Naive thymus-derived CD4-positive, alpha-beta T cell (primary cell): ENCODE measurements around the gene ABCB11. TPM values are rescaled to one million over a fixed set of nuclear protein-coding genes. Genes with fewer than 3 reads are reported as not detected.

Experiments
- ATAC-seq: fragments of 150-1000 bp; cut with Tn5 transposase; 2 replicates; pipeline ENCODE4 v1.10.0; 2021; ENCODE audit warnings: mild to moderate bottlenecking, moderate library complexity
- CTCF ChIA-PET: fragments of 350-600 bp; sonication (Branson Sonifier 250); formaldehyde crosslinking; loops from one replicate; lab custom pipeline; 2021; ENCODE audit warnings: antibody characterized with exemption; lab: Charles Lee
- POLR2A ChIA-PET: fragments of 350-600 bp; sonication (Branson Sonifier 250); formaldehyde crosslinking; loops from one replicate; lab custom pipeline; 2021; ENCODE audit warnings: antibody characterized with exemption, inconsistent platforms; lab: Charles Lee
- DNase-seq, 9 donors: peaks; one replicate each; pipeline versions ENCODE4 v3.0.0 to v3.0.0-alpha.2; 2020 to 2022; ENCODE audit warnings: mixed read lengths in 1 of 9
- H3K27ac ChIP-seq: one replicate; pipeline ENCODE4 v1.7.0; 2013; ENCODE audit warnings: mild to moderate bottlenecking, low read depth, low read length, moderate library complexity
- H3K27me3 ChIP-seq, 2 donors: one replicate each; pipeline ENCODE4 v1.7.0; 2013; ENCODE audit warnings: low read length in 2 of 2, mild to moderate bottlenecking in 2 of 2, moderate library complexity in 2 of 2; ENCODE audit not compliant: control insufficient read depth in 2 of 2, insufficient read depth in 2 of 2
- H3K36me3 ChIP-seq, 3 experiments: 1 replicate in 2 of 3; 2 replicates in 1 of 3; pipeline ENCODE4 v1.7.0; 2013; ENCODE audit warnings: low read length in 3 of 3, mild to moderate bottlenecking in 3 of 3, moderate library complexity in 1 of 3; ENCODE audit not compliant: insufficient read depth in 3 of 3, control insufficient read depth in 2 of 3
- H3K4me1 ChIP-seq, 2 donors: one replicate each; pipeline ENCODE4 v1.7.0; 2013; ENCODE audit warnings: low read length in 2 of 2, mild to moderate bottlenecking in 2 of 2, moderate library complexity in 1 of 2; ENCODE audit not compliant: control insufficient read depth in 2 of 2, insufficient read depth in 2 of 2
- H3K4me3 ChIP-seq: 2 replicates; pipeline ENCODE4 v1.7.0; 2013; ENCODE audit warnings: mild to moderate bottlenecking, low read length
- H3K9me3 ChIP-seq, 3 experiments: 1 replicate in 2 of 3; 2 replicates in 1 of 3; pipeline ENCODE4 v1.7.0; 2013; ENCODE audit warnings: low read length in 3 of 3; ENCODE audit not compliant: control insufficient read depth in 2 of 3
- H3K27ac Mint-ChIP-seq, 9 donors: one replicate each; pipeline ENCODE4 v1.8.0; 2020 to 2022; ENCODE audit warnings: mixed read lengths in 9 of 9, mild to moderate bottlenecking in 8 of 9, moderate library complexity in 5 of 9, inconsistent platforms in 2 of 9
- H3K27me3 Mint-ChIP-seq, 5 donors: one replicate each; pipeline ENCODE4 v1.8.0; 2021 to 2022; ENCODE audit warnings: mixed read lengths in 5 of 5, mild to moderate bottlenecking in 1 of 5
- H3K36me3 Mint-ChIP-seq, 5 donors: one replicate each; pipeline ENCODE4 v1.8.0; 2020 to 2022; ENCODE audit warnings: mixed read lengths in 5 of 5, mild to moderate bottlenecking in 3 of 5, inconsistent platforms in 1 of 5
- H3K4me1 Mint-ChIP-seq, 7 donors: one replicate each; pipeline ENCODE4 v1.8.0; 2020 to 2022; ENCODE audit warnings: mixed read lengths in 7 of 7, mild to moderate bottlenecking in 3 of 7, inconsistent platforms in 1 of 7
- H3K4me3 Mint-ChIP-seq, 10 donors: one replicate each; pipeline ENCODE4 v1.8.0; 2020 to 2022; ENCODE audit warnings: mild to moderate bottlenecking in 10 of 10, mixed read lengths in 10 of 10, moderate library complexity in 6 of 10, inconsistent platforms in 2 of 10
- H3K9me3 Mint-ChIP-seq, 11 donors: one replicate each; pipeline ENCODE4 v1.8.0; 2020 to 2022; ENCODE audit warnings: mixed read lengths in 11 of 11, mild to moderate bottlenecking in 4 of 11, inconsistent platforms in 1 of 11, moderate library complexity in 1 of 11
- intact Hi-C, 2 donors: fragments of 100-400 bp; cut with micrococcal nuclease; formaldehyde crosslinking; loops; one replicate each; pipeline ENCODE4 v1.15.1; 2023
- polyA plus RNA-seq, 2 donors: library from polyadenylated mRNA; unstranded; fragments of 300-500 nt; fragmentation: Illumina TruSeq; gene quantifications; one replicate each; pipeline ENCODE4 v1.2.3, GENCODE V29; 2021
- total RNA-seq, 6 experiments: library from RNA in 5 of 6; stranded (reverse) in 5 of 6; gene quantifications; 1 replicate in 5 of 6; 2 replicates in 1 of 6; pipeline ENCODE4 v1.2.3 and lab custom pipeline; 2021 to 2026

The ABCB11 gene
- total and polyA plus RNA-seq, 7 experiments from 2014 or later: not detected

DNA sequence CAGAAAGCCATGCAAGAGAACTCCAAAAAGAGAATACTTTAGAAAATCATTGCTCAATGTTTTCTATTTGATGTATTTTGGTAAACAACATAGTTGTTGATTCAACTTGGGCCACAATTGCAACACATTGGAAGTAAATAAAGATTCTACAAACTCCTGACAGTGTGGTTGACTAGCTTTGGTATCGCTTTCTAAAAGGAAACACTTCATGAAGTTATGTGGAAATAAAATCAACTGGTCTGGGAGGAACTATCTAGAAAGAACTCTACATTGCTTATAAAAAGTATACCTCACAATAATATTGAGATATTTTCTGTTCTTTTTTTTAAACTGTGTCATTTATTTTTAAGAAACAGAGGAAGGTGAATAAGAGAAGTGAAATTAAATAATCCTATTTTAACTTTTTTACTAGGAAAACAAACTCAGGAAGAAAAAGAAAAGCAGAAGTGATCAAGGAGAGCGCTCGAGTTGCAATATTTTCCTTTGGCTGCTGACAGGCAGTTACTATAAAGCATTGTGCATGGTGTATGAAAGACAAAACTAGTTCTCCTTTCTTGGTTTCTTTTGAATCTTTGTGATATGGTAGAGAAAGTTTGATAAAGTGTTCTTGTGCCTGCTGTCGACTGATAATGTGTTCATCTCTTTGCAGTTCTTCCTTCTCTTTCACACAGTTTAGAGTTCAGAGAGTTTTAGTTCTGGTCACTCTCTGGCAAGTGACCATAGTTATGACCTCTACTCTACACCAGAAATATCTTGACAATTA lies 41.2 kb upstream of the ABCB11 start:
- H3K27ac ChIP-seq: no peak overlapping the region
- CTCF ChIA-PET: interaction anchor here (0.6 kb wide), 1 partner anchor 92 kb away, joined by 3 read pairs; no protein-coding TSS in a partner anchor
- peak overlapping the region in 1 of 10 donors; percentile 37 for H3K4me3 Mint-ChIP-seq
- H3K4me3 ChIP-seq: no peak overlapping the region
- ATAC-seq (peak; percentile 66), DNase-seq (no peak)
- no peaks in the 10 kb centered on the region for H3K9me3 ChIP-seq
- no peaks in the 10 kb centered on the region for H3K36me3 ChIP-seq
- H3K27me3 Mint-ChIP-seq: peaks cover 0 to 7% (median 0%) of the 10 kb centered on the region in 5 donors
- peak overlapping the region in 1 of 9 donors; percentile 6 for H3K27ac Mint-ChIP-seq
- H3K9me3 Mint-ChIP-seq: peaks cover 0 to 5% (median 0%) of the 10 kb centered on the region in 11 donors
- H3K4me1 ChIP-seq: no peaks in the 10 kb centered on the region
- POLR2A ChIA-PET: no interaction called here
- no peaks in the 10 kb centered on the region for H3K27me3 ChIP-seq
- peaks cover 0 to 36% (median 8%) of the 10 kb centered on the region in 7 donors for H3K4me1 Mint-ChIP-seq
- H3K36me3 Mint-ChIP-seq: peaks cover 0 to 4% (median 0%) of the 10 kb centered on the region in 5 donors
- intact Hi-C loops: loop anchor here in 1 of 2 donors (2.0 kb wide), 1 partner anchor 34 kb away; no protein-coding TSS in a partner anchor

DNA sequence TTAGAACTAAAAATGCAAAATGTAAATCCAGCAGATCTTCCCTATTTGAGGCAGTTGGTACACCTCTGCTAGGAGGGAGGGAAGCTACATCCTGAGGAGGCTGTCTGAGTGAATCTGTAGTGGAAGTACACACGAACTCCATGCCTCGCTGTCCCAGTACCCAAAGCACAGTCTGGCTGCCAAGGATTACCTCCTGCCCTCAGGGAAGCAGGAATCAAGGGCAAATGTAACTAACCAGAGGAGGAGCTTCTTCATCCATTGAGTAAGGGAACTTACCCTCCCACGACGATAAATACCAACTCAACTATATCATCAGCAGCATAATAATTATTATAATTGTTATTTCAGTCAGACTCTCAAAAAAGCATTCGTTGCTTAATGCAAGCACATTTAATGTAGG lies 40.3 kb upstream of the ABCB11 start:
- no peak for DNase-seq
- no peak for ATAC-seq
- ChIA-PET POLR2A (no interaction called here), CTCF (no interaction called here)
- Mint-ChIP-seq H3K36me3 (peaks cover 0 to 4% (median 0%) of the 10 kb centered on the region in 5 donors), H3K4me3 (peak overlapping the region in 1 of 10 donors; percentile 46), H3K9me3 (peaks cover 0 to 5% (median 0%) of the 10 kb centered on the region in 11 donors), H3K27ac (no peak overlapping the region), H3K27me3 (peaks cover 0 to 7% (median 0%) of the 10 kb centered on the region in 5 donors), H3K4me1 (peaks cover 0 to 36% (median 8%) of the 10 kb centered on the region in 7 donors)
- H3K4me1 ChIP-seq: no peaks in the 10 kb centered on the region
- no peaks in the 10 kb centered on the region for H3K36me3 ChIP-seq
- no peaks in the 10 kb centered on the region for H3K9me3 ChIP-seq
- H3K27ac ChIP-seq: no peak overlapping the region
- H3K27me3 ChIP-seq: no peaks in the 10 kb centered on the region
- intact Hi-C loops: no loop called here
- no peak overlapping the region for H3K4me3 ChIP-seq

DNA sequence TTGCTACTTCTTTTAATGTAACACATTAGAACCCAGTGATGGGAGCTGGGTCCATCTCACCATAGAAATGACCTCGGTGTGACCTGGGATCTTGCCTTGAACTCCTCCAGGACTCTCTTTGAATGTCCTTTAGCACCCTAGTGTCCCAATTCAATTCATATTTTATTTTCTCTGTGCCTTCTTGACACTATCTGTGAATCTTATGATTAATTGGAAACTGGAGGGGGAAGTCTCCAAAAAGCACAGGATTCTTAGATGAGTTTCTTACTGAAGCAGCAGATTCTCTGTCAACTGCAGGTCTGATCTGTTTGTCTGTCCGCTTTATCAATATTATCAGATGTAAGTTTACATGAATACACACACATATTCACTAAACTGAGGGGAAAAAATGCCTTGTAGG lies 38.7 kb upstream of the ABCB11 start:
- Mint-ChIP-seq H3K4me1 (peaks cover 0 to 36% (median 8%) of the 10 kb centered on the region in 7 donors), H3K36me3 (peaks cover 0 to 4% (median 0%) of the 10 kb centered on the region in 5 donors), H3K4me3 (no peak overlapping the region), H3K27ac (peak overlapping the region in 1 of 9 donors; percentile 47), H3K9me3 (peaks cover 0 to 5% (median 0%) of the 10 kb centered on the region in 11 donors), H3K27me3 (peaks cover 0 to 7% (median 0%) of the 10 kb centered on the region in 5 donors)
- ChIA-PET POLR2A (interaction anchor here (0.8 kb wide), 1 partner anchor 76 kb away, joined by 4 read pairs; no protein-coding TSS in a partner anchor), CTCF (no interaction called here)
- DNase-seq: no peak
- H3K27ac ChIP-seq: no peak overlapping the region
- intact Hi-C loops: no loop called here
- H3K4me3 ChIP-seq: no peak overlapping the region
- no peaks in the 10 kb centered on the region for H3K27me3 ChIP-seq
- H3K36me3 ChIP-seq: no peaks in the 10 kb centered on the region
- no peaks in the 10 kb centered on the region for H3K4me1 ChIP-seq
- no peak for ATAC-seq
- H3K9me3 ChIP-seq: no peaks in the 10 kb centered on the region

DNA sequence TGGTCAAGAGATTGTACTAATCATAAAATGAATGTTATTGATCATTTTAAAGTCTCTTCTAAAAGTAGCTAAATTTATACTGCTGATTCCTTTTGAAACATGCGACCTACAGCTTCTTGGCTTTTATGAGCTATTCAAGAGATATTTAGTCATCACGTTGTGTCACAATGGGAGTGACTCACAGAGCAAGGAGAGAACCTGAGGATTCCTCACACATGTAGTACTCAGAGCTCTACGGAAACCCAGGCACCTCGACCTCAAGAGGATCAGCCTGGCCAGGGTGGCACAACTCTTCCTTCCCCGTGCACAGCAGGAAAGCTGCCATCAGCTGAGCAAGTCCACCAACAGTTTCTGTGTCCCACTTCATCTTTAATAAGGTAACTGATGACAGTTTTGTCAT lies 38.2 kb upstream of the ABCB11 start, which contains the start of gene DHRS9:
Gene DHRS9 (plus strand): TSS at position 223 of the 400 bp plus-strand sequence. CDS start 12,019 bp downstream, outside the sequence.
- H3K36me3 Mint-ChIP-seq: peaks cover 0 to 2% (median 0%) of the 10 kb centered on the region in 5 donors
- H3K4me1 Mint-ChIP-seq: peaks cover 0 to 36% (median 8%) of the 10 kb centered on the region in 7 donors
- Histone ChIP-seq H3K4me1 (no peaks in the 10 kb centered on the region), H3K9me3 (no peaks in the 10 kb centered on the region), H3K27me3 (no peaks in the 10 kb centered on the region), H3K4me3 (no peak within 1 kb of the TSS), H3K27ac (no peak within 1 kb of the TSS), H3K36me3 (no peaks in the 10 kb centered on the region)
- no peak within 1 kb of the TSS for H3K4me3 Mint-ChIP-seq
- CTCF ChIA-PET: no interaction called here
- POLR2A ChIA-PET: interaction anchor here (0.8 kb wide), 1 partner anchor 76 kb away, joined by 4 read pairs; no protein-coding TSS in a partner anchor
- peaks cover 0 to 5% (median 0%) of the 10 kb centered on the region in 11 donors for H3K9me3 Mint-ChIP-seq
- peak within 1 kb of the TSS in 1 of 9 donors; percentile 47 for H3K27ac Mint-ChIP-seq
- intact Hi-C loops: no loop called here
- DNase-seq: peak in 1 of 9 donors; percentile 31
- peak; percentile 80 for ATAC-seq
- H3K27me3 Mint-ChIP-seq: peaks cover 0 to 7% (median 0%) of the 10 kb centered on the region in 5 donors

DNA sequence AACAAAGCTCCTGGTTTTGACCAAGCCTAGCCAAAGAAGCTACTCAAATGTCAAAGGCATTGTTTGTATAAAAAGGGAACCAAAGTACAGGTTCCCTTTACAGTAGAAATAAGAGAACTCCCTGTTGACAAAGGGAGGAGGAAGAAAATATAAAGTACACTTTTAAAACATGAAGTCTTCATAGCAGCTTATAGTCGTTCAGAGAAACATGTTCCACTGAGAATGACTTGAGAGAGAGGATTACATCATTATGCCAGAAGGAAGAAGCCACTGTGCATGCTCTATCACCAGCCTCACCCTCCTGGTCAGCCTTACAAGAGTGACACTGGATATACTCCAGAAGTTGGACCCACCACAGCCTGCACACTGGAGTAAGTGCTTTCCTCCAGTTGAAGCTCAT lies 35.8 kb upstream of the ABCB11 start:
- ATAC-seq (peak; percentile 53), DNase-seq (no peak)
- H3K9me3 ChIP-seq: no peaks in the 10 kb centered on the region
- Mint-ChIP-seq H3K4me3 (no peak overlapping the region), H3K9me3 (no peaks in the 10 kb centered on the region), H3K27me3 (peaks cover 0 to 7% (median 0%) of the 10 kb centered on the region in 5 donors), H3K27ac (no peak overlapping the region), H3K4me1 (peaks cover 0 to 14% (median 0%) of the 10 kb centered on the region in 7 donors), H3K36me3 (peaks cover 0 to 2% (median 0%) of the 10 kb centered on the region in 5 donors)
- intact Hi-C loops: no loop called here
- H3K36me3 ChIP-seq: no peaks in the 10 kb centered on the region
- ChIA-PET CTCF (no interaction called here), POLR2A (no interaction called here)
- no peak overlapping the region for H3K4me3 ChIP-seq
- H3K27me3 ChIP-seq: no peaks in the 10 kb centered on the region
- H3K4me1 ChIP-seq: no peaks in the 10 kb centered on the region
- no peak overlapping the region for H3K27ac ChIP-seq

DNA sequence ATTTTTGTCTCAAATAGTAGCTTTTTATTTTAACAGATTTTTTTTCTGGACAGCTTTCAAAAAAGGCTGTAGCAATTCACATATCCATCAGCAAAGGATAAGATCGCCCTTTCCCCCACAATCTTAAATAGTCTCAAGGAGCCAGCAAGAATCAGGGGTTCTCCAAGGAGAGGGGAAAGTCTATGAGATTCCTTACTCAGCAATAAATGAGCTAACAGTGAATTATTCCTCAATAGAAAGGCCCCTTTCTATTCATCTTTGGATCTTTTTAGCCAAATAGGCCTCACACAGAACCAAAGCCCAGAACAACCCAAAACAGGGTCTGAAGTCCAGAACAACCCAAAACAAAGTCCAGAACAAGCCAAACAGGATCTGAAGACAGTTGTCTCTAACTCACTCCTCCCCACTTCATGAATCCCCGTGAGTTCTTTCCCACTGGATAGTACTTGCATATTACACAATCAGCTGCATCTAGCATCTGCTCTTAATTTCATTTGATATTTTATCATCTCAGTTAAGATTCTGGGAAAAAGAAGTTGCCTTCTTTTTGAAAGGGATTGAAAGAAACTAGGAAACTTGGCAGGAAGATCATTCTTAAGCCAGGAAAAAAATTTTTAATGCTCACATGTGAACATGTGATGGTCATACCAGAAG lies 34.9 kb upstream of the ABCB11 start:
- Histone ChIP-seq H3K4me3 (no peak overlapping the region), H3K9me3 (no peaks in the 10 kb centered on the region), H3K27ac (no peak overlapping the region), H3K27me3 (no peaks in the 10 kb centered on the region), H3K36me3 (no peaks in the 10 kb centered on the region), H3K4me1 (no peaks in the 10 kb centered on the region)
- ChIA-PET POLR2A (no interaction called here), CTCF (no interaction called here)
- Mint-ChIP-seq H3K4me1 (peaks cover 0 to 11% (median 0%) of the 10 kb centered on the region in 7 donors), H3K9me3 (peaks cover 0 to 4% (median 0%) of the 10 kb centered on the region in 11 donors), H3K36me3 (peaks cover 0 to 2% (median 0%) of the 10 kb centered on the region in 5 donors), H3K27me3 (peaks cover 0 to 7% (median 0%) of the 10 kb centered on the region in 5 donors), H3K27ac (no peak overlapping the region), H3K4me3 (no peak overlapping the region)
- DNase-seq: no peak
- no peak for ATAC-seq
- intact Hi-C loops: no loop called here
